Measurements from ENCODE around the gene ATP10B. TPM values are rescaled to one million over a fixed set of nuclear protein-coding genes. Genes with fewer than 3 reads are reported as not detected.

The ATP10B gene, protein sequence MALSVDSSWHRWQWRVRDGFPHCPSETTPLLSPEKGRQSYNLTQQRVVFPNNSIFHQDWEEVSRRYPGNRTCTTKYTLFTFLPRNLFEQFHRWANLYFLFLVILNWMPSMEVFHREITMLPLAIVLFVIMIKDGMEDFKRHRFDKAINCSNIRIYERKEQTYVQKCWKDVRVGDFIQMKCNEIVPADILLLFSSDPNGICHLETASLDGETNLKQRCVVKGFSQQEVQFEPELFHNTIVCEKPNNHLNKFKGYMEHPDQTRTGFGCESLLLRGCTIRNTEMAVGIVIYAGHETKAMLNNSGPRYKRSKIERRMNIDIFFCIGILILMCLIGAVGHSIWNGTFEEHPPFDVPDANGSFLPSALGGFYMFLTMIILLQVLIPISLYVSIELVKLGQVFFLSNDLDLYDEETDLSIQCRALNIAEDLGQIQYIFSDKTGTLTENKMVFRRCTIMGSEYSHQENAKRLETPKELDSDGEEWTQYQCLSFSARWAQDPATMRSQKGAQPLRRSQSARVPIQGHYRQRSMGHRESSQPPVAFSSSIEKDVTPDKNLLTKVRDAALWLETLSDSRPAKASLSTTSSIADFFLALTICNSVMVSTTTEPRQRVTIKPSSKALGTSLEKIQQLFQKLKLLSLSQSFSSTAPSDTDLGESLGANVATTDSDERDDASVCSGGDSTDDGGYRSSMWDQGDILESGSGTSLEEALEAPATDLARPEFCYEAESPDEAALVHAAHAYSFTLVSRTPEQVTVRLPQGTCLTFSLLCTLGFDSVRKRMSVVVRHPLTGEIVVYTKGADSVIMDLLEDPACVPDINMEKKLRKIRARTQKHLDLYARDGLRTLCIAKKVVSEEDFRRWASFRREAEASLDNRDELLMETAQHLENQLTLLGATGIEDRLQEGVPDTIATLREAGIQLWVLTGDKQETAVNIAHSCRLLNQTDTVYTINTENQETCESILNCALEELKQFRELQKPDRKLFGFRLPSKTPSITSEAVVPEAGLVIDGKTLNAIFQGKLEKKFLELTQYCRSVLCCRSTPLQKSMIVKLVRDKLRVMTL (N-terminal part only)
- not detected in 2 replicates for total RNA-seq

GRCh38 chr5:160852049-160852448, at the start of gene ATP10B:
Gene ATP10B (minus strand): TSS chr5:160852211. CDS start chr5:160688074, 164,137 bp downstream.

